NT2/D1 (cell line): Measurements from ENCODE around the gene PSKH1.

Source experiments
- DNase-seq: peaks from one replicate; pipeline ENCODE4 v3.0.0-alpha.2; 2011; ENCODE audit warnings: low read depth, low spot score
- H3K27me3 ChIP-seq: 2 replicates; pipeline ENCODE4 v1.6.0; 2011; ENCODE audit warnings: mild to moderate bottlenecking; ENCODE audit not compliant: insufficient read length, insufficient read depth
- H3K36me3 ChIP-seq: 2 replicates; pipeline ENCODE4 v1.6.1; 2011; ENCODE audit warnings: mild to moderate bottlenecking, low read length, mixed read lengths; ENCODE audit not compliant: insufficient read depth, insufficient read length
- H3K4me1 ChIP-seq: 2 replicates; pipeline ENCODE4 v1.5.1; 2011; ENCODE audit not compliant: insufficient read depth, insufficient read length
- H3K4me3 ChIP-seq: 2 replicates; pipeline ENCODE4 v1.5.1; 2011; ENCODE audit warnings: low read depth; ENCODE audit not compliant: insufficient read length
- H3K9ac ChIP-seq: 2 replicates; pipeline ENCODE4 v1.6.0; 2011; ENCODE audit warnings: low read depth; ENCODE audit not compliant: insufficient read length
- H3K9me3 ChIP-seq: 2 replicates; pipeline ENCODE4 v1.5.1; 2011; ENCODE audit warnings: mild to moderate bottlenecking, low read length; ENCODE audit not compliant: insufficient read depth
- SUZ12 ChIP-seq: IDR thresholded peaks from 2 replicates; pipeline ENCODE4 v1.6.1; 2011; ENCODE audit not compliant: insufficient read length, insufficient read depth; ENCODE audit errors: extremely low read depth
- YY1 ChIP-seq: IDR thresholded peaks from 2 replicates; pipeline ENCODE4 v1.6.1; 2011; ENCODE audit not compliant: insufficient read length, insufficient read depth
- ZNF274 ChIP-seq: IDR thresholded peaks from 2 replicates; pipeline ENCODE4 v1.6.1; 2011; ENCODE audit warnings: mild to moderate bottlenecking, low read depth, low read length

PSKH1 gene

DNA sequence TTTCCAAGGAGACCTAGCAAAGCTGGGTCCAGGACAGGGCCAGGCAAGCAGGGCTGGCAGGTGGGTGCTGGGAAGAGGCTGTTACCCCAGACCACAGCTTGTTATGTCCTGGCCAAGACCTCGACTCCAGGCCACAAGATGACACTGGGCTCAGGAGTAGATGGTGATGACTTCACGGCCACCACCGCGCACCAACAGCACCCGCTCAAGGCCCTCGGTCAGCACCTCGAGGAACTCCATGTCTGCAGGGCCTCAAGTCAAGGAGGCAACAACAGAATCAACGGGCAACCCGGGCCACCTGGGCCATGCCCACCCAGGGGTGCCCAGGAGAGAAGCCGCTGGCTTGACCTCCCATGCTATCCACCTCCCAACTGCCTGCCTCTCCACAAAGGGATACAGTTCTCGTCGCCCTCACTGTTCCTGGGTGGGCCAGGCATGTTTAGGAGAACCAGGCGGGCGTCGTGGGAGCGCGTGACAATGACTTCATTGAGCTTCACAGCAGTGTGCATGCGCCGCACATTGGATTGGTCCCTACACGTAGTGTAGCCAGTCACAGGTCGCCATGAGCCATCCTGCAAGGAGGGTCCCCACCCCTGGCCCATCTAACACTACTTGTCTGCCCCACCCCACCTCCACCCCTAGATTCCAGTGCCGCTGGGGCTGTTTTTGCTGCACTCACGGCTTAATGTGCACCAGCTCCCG, 51.8 kb downstream of the PSKH1 start:
- no peak overlapping the region for H3K4me3 ChIP-seq
- no peak for DNase-seq
- peaks cover 100% of the 10 kb centered on the region for H3K36me3 ChIP-seq
- H3K9me3 ChIP-seq: no peaks in the 10 kb centered on the region
- no peak overlapping the region for H3K9ac ChIP-seq
- no peaks in the 10 kb centered on the region for H3K27me3 ChIP-seq
- TF ChIP-seq SUZ12: no peak
- TF ChIP-seq YY1: no peak
- no peak for TF ChIP-seq ZNF274
- H3K4me1 ChIP-seq: peaks cover 13% of the 10 kb centered on the region

DNA sequence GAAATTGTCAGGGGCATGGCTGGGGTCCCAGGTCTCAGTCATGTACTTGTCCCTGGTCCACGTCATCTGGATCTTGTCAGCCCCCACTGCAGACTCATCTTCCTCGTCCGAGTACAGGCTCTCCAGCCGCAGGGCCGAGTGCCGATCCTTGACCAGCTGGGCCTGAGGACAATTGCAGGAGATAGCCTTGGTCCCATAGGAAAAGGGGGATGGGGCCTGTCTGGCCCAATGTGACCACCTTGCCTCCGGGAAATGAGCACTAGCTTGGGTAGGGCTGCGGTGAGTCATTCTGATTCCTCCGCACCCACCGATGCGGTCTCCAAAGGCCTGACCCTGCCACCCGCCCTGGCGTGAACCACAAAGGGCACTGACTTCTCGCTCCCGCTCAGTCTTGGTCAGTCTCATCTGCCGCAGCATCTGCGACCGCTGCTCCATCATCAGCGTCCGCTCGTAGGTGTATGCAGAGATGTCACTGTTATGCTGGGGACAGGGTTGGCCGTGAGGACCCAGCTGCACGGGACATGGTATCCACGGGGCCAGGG, 52.4 kb downstream of the PSKH1 start:
- no peak for DNase-seq
- Histone ChIP-seq H3K4me1 (peaks cover 13% of the 10 kb centered on the region), H3K9ac (no peak overlapping the region), H3K27me3 (no peaks in the 10 kb centered on the region), H3K36me3 (peaks cover 100% of the 10 kb centered on the region), H3K4me3 (no peak overlapping the region), H3K9me3 (no peaks in the 10 kb centered on the region)
- TF ChIP-seq SUZ12 (no peak), YY1 (no peak), ZNF274 (no peak)

DNA sequence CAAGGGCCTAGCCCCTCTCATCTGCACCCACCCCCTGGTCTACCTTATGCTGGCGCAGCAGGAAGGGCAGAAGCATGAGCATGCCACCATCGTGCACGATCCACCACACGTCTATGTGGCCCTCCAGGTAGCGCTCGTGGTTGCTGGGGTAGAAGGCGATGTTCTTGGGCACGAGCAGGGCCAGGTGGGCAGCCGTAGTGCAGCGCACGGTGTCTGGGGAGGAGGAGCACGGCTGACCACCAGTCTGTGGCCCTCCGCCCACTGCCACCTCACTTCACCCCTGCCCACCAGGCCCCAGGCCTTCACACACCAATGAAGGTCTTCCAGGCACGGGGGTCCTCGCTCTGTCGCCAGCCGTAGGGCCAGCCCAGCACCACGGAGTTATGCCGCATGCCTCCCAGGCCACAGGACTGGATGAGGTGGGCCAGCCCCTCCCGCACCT, 53.1 kb downstream of the PSKH1 start:
- no peak for DNase-seq
- TF ChIP-seq YY1 (no peak), ZNF274 (no peak), SUZ12 (no peak)
- Histone ChIP-seq H3K9ac (no peak overlapping the region), H3K9me3 (no peaks in the 10 kb centered on the region), H3K4me1 (peaks cover 13% of the 10 kb centered on the region), H3K27me3 (no peaks in the 10 kb centered on the region), H3K4me3 (no peak overlapping the region), H3K36me3 (peaks cover 100% of the 10 kb centered on the region)

DNA sequence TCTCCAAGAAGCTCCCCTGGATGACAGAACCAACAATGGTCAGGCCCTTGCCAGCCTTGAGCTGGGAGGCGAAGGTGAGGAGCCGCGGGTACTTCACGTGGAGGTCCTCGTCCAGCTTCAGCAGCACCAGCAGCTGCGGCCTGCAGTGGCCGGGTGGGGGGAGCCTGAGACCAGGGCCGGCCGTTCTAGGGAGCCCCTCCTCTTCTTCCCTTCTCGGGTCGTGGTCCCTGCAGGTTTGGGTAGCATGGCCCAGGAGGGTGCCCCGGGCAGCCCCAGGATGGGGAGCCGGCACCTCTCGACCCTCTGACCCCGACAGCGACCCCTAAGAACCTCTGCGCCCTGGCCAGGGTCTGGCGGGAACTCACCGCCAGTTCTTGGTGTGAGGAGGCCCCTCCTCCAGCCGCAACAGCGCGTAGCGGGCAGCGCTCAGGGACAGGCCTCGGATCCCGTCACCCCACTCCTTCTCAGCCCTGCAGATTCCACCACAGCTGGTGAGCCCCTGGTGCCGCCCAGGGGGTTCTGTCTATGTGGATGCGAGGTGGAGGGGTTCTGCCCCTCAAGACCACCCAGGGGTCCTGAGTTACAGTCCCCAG, 54.0 kb downstream of the PSKH1 start:
- H3K27me3 ChIP-seq: no peaks in the 10 kb centered on the region
- H3K9ac ChIP-seq: no peak overlapping the region
- TF ChIP-seq YY1 (no peak), SUZ12 (no peak), ZNF274 (no peak)
- H3K4me1 ChIP-seq: peaks cover 13% of the 10 kb centered on the region
- H3K9me3 ChIP-seq: no peaks in the 10 kb centered on the region
- peaks cover 100% of the 10 kb centered on the region for H3K36me3 ChIP-seq
- H3K4me3 ChIP-seq: no peak overlapping the region
- no peak for DNase-seq

DNA sequence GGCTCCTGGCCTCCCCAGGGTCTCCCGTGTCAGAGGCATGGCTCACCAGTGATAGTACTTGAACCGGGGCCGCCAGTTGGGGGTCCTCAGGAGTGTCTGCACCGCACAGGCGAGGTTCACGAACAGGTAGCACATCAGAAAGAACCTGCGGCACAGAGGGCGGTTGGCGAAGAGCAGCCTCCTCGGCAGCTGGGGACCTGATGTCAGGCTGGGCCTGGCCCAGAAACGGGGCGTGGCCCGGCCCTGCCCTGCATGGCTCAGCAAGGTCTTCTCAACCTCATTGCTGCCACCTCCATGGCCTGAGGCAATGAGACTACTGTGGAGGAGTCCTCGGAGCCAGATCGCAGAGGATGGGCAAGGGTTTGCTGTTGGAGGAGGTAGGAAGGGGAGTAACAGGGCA, 55.0 kb downstream of the PSKH1 start:
- no peak overlapping the region for H3K4me3 ChIP-seq
- H3K4me1 ChIP-seq: peaks cover 8% of the 10 kb centered on the region
- TF ChIP-seq ZNF274 (no peak), YY1 (no peak), SUZ12 (no peak)
- peaks cover 98% of the 10 kb centered on the region for H3K36me3 ChIP-seq
- no peak for DNase-seq
- no peak overlapping the region for H3K9ac ChIP-seq
- H3K9me3 ChIP-seq: no peaks in the 10 kb centered on the region
- no peaks in the 10 kb centered on the region for H3K27me3 ChIP-seq

DNA sequence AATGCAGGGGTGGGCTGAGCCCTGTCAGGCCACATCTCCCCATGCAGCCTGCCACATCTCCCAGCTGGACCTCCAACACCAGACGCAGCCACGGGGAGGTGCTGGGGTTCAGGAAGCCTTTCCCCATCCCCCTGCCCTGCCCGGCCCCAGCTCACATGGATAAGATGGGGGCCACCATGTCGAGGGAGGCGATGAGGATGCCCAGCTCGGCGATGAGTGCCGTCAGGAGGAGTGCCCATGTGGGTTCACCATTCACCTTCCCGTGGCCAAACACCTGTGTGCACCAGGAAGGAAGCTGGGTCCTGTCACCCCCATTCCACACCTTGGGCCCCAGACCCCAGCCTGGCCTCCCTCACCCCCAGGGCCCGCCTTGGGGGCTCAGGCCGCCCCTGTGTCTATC, 56.6 kb downstream of the PSKH1 start:
- Histone ChIP-seq H3K27me3 (no peaks in the 10 kb centered on the region), H3K9me3 (no peaks in the 10 kb centered on the region), H3K36me3 (peaks cover 94% of the 10 kb centered on the region), H3K4me1 (no peaks in the 10 kb centered on the region), H3K9ac (no peak overlapping the region), H3K4me3 (no peak overlapping the region)
- TF ChIP-seq ZNF274 (no peak), YY1 (no peak), SUZ12 (no peak)
- no peak for DNase-seq

DNA sequence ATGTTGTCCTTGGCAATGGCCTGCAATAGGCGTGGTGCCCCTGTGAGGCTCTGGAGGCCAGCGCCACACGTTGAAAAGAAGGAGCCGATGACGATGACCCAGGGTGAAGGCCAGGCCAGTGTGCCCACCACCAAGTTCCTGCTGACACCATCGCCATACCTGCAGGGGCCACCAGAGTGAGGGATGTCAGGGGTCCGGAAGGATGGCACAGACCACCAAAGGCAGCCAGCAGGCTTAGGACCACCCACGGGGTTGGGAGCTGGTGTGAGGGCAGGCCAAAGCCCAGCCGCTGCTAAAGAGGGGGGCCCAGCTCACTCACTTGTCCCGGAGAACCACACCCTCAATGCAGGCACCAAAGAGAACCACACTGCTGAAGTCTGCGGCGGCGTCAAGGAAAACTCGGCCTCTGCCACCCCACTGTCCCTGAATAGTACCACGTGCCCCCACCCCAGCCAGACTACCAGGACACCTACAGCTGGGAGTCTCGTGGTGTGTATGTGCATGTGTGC, 57.3 kb downstream of the PSKH1 start:
- no peak for DNase-seq
- Histone ChIP-seq H3K9me3 (no peaks in the 10 kb centered on the region), H3K4me1 (peaks cover 4% of the 10 kb centered on the region), H3K27me3 (no peaks in the 10 kb centered on the region), H3K4me3 (no peak overlapping the region), H3K9ac (no peak overlapping the region), H3K36me3 (peaks cover 94% of the 10 kb centered on the region)
- TF ChIP-seq YY1 (no peak), SUZ12 (no peak), ZNF274 (no peak)
